Measurements from ENCODE around the gene TTBK1. TPM values are rescaled to one million over a fixed set of nuclear protein-coding genes. Genes with fewer than 3 reads are reported as not detected.

TTBK1 gene
- total RNA-seq, 2 experiments from 2014 or later, result 0.09 to 0.11 TPM

GRCh38 chr6:43228951-43229802 is 14.1 kb upstream of the TTBK1 start, which contains the start of gene DNPH1:
Gene DNPH1 (minus strand): TSS chr6:43229481. CDS start chr6:43229456, 25 bp downstream.
- POLR2A ChIA-PET, result interaction anchor here (0.6 to 2.3 kb wide), 18 partner anchors 9 to 288 kb away, joined by 3 to 11 read pairs (median 4); partner anchors contain the start of genes CRIP3 and POLR1C
- Mint-ChIP-seq H3K36me3 (ENCODE audit: low read depth) (peaks cover 33% of the 10 kb centered on the region), H3K27ac (peak within 1 kb of the TSS; percentile 90), H3K27me3 (no peaks in the 10 kb centered on the region), H3K4me3 (peak within 1 kb of the TSS; percentile 95), H3K4me1 (ENCODE audit: low read depth) (peaks cover 32% of the 10 kb centered on the region), H3K9me3 (no peaks in the 10 kb centered on the region)
- TF ChIP-seq CTCF (IDR thresholded peaks at IDR 0.05), result peak; percentile 95
- CTCF ChIA-PET, result interaction anchor here (0.6 to 4.1 kb wide), 43 partner anchors 9 to 401 kb away, joined by 3 to 30 read pairs (median 4); partner anchors contain the start of genes ABCC10, CNPY3, LRRC73 and POLH
- peak; percentile 75 for ATAC-seq
- DNase-seq, result peak; percentile 78
- intact Hi-C loops (cut with micrococcal nuclease), result loop anchor here (5.0 kb wide), 1 partner anchor 57 kb away; the partner anchor contains the start of gene SRF

- H3K36me3 Mint-ChIP-seq (ENCODE audit: low read depth), result peaks cover 29% of the 10 kb centered on the region
- peak overlapping the region; percentile 95 for H3K4me3 Mint-ChIP-seq
- CTCF ChIA-PET, result interaction anchor here (0.7 to 4.1 kb wide), 26 partner anchors 8 to 346 kb away, joined by 3 to 30 read pairs (median 5); partner anchors contain the start of genes ABCC10, CNPY3, LRRC73 and POLH
- no peaks in the 10 kb centered on the region for H3K27me3 Mint-ChIP-seq
- ATAC-seq (peak; percentile 11), DNase-seq (no peak)
- TF ChIP-seq CTCF (IDR thresholded peaks at IDR 0.05), result no peak
- POLR2A ChIA-PET, result interaction anchor here (0.7 to 2.3 kb wide), 14 partner anchors 8 to 287 kb away, joined by 3 to 11 read pairs (median 4); partner anchors contain the start of genes CRIP3 and POLR1C
- intact Hi-C loops (cut with micrococcal nuclease), result loop anchor here (5.0 kb wide), 1 partner anchor 58 kb away; the partner anchor contains the start of gene SRF
- peaks cover 27% of the 10 kb centered on the region for H3K4me1 Mint-ChIP-seq (ENCODE audit: low read depth)
- peak overlapping the region; percentile 90 for H3K27ac Mint-ChIP-seq
- no peaks in the 10 kb centered on the region for H3K9me3 Mint-ChIP-seq
These were observed 13.3 kb upstream of the TTBK1 start for GRCh38 chr6:43229803-43230620.

GRCh38 chr6:43231053-43231452 is 12.2 kb upstream of the TTBK1 start:
- POLR2A ChIA-PET, result no interaction called here
- H3K27me3 Mint-ChIP-seq, result no peaks in the 10 kb centered on the region
- H3K4me1 Mint-ChIP-seq (ENCODE audit: low read depth), result peaks cover 18% of the 10 kb centered on the region
- H3K4me3 Mint-ChIP-seq, result no peak overlapping the region
- CTCF ChIA-PET, result interaction anchor here (1.4 to 2.7 kb wide), 2 partner anchors 10 to 16 kb away, joined by 5 to 16 read pairs; no protein-coding TSS in a partner anchor
- intact Hi-C loops (cut with micrococcal nuclease), result no loop called here
- H3K9me3 Mint-ChIP-seq, result no peaks in the 10 kb centered on the region
- DNase-seq (no peak), ATAC-seq (no peak)
- peaks cover 21% of the 10 kb centered on the region for H3K36me3 Mint-ChIP-seq (ENCODE audit: low read depth)
- H3K27ac Mint-ChIP-seq, result no peak overlapping the region
- TF ChIP-seq CTCF (IDR thresholded peaks at IDR 0.05), result no peak

- Mint-ChIP-seq H3K36me3 (ENCODE audit: low read depth) (peaks cover 12% of the 10 kb centered on the region), H3K27me3 (no peaks in the 10 kb centered on the region), H3K27ac (no peak overlapping the region), H3K4me3 (no peak overlapping the region), H3K9me3 (no peaks in the 10 kb centered on the region), H3K4me1 (ENCODE audit: low read depth) (peaks cover 11% of the 10 kb centered on the region)
- intact Hi-C loops (cut with micrococcal nuclease), result no loop called here
- no peak for ATAC-seq
- TF ChIP-seq CTCF (IDR thresholded peaks at IDR 0.05), result no peak
- ChIA-PET POLR2A (interaction anchor here (0.5 to 0.6 kb wide), 2 partner anchors 253 to 330 kb away, joined by 3 read pairs; partner anchors contain the start of gene PEX6), CTCF (interaction anchor here (1.4 kb wide), 1 partner anchor 15 kb away, joined by 5 read pairs; no protein-coding TSS in a partner anchor)
- no peak for DNase-seq
These were observed 11.4 kb upstream of the TTBK1 start for GRCh38 chr6:43231735-43232450.

All from activated CD8-positive, alpha-beta T cell treated with anti-CD3 and anti-CD28 coated beads for 36 hours (primary cell).